NCI-H1436 (cell line): ENCODE results near the gene TIAL1.
"Not testable (repeated sequence)": the region's sequence is repeated elsewhere in the genome, so short reads cannot be mapped to it uniquely, and the experiment has no call there.

Experiments used
- DNase-seq: peaks from one replicate; lab custom pipeline; 2025; lab: John Stamatoyannopoulos, UW

The TIAL1 gene

DNA sequence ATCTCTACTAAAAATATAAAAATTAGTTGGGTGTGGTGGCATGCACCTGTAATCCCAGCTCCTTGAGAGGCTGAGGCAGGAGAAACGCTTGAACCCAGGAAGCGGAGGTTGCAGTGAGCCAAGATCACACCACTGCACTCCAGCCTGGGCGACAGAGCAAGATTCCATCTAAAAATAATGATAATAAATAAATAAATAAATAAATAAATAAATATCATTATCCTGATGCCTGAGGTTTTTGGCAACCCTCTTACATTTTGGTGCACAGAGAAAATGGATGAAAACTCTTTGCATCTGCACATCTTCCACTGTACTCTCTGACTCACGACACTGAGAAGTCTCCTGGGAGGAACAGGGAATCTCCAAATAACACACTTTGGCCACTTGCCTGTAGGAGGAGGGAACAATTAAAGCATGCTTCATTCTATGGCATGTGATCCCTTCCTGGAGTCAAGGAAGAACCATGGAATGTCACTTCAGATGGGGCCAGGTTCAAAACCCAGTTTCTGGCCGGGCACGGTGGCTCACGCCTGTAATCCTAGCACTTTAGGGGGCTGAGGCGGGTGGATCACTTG is 68.0 kb downstream of the TIAL1 start:
- not testable (repeated sequence) for DNase-seq

- no peak for DNase-seq
Observed at GRCh38 chr10:119526621-119527592, 69.9 kb downstream of the TIAL1 start.

DNA sequence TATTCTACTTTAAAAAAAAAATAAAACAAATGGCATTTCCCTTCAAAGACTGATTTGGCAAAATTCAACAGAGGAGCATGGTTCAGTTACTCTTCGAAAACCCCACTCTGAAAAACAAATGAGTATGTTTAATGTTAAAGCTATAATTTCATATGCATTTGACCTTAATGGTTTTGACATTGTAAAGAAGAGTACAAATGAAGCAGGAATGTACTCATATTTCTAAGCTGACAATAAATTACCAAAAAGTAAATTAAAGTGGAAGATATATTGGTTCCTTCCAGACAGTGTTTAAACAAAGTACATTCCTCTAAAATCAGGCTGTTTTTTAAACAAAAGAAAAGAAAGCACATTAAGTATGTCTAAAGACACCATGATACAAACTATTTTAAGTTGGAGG is 70.6 kb downstream of the TIAL1 start:
- no peak for DNase-seq

DNA sequence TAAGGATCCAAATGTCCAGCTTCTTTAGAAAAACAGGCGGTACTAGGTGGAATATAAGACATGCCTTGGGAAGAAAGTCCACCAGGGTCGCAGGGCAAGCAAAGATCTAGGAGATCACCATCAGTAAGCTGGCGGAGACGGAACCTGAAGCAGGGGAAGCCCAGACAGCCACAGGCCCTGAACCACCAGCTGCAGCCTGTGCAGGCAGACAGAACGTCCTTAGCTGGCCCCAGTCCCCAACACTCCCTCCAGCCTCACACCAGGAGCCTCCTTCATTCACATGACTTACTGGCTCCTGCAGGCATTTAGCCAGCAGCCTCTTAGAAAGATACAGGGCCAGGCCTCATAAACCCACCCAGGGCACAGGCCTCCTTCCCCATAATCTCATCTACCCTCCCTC is 71.6 kb downstream of the TIAL1 start:
- no peak for DNase-seq

- no peak for DNase-seq
Observed at GRCh38 chr10:119524720-119525070, 72.1 kb downstream of the TIAL1 start.

DNA sequence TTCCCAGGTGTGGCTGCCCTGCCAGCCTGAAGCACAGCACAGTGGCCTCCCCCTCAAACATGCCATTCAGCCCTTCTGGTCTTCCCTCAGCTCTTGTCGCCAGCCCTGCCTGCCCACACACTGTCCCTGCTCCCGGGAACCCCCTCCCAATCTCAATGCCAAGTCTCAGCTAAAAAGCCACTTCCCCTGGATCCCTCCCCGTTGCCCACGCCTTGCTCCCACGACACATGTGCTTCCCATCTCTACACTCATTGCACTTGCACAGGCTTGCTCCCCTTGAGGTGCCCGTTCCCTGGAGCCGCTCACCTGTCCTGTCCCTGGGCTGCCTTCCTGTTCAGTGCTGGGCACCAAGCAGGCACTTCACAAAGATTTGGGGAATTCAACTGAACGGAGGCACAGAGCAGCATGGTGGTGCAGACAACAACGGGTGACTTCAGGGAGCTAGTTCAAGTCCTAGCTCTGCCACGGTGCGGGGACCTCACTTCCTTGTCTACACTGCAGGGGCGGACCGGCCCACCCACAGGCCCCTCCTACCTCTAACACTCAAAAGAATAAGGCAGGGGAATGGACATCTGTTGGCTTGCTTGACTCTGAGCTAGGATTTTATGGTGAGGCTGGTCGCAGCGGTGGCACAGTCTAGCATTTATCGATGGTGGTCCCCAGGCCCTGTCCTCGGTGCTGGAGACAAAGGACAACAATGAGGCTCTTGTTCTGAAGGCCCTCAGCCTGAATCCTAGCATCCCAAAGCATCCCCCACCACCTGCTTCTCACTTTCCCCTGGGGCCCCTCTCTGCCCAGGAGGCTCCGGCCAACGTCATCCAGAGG is 72.7 kb downstream of the TIAL1 start:
- no peak for DNase-seq
